Prostate gland (tissue), 2 donors: ENCODE data around the gene DAB1. TPM values are rescaled to one million over a fixed set of nuclear protein-coding genes. Genes with fewer than 3 reads are reported as not detected.
A peak's percentile ranks its signal among the peaks of the same experiment; 100 is the strongest.

Source experiments
- DNase-seq: peaks from one replicate; pipeline ENCODE4 v3.0.0-alpha.2; 2019; ENCODE audit warnings: low spot score
- H3K27ac ChIP-seq, 2 donors: fragments of 200-600 bp; sonication (generic); 2 replicates each; pipeline ENCODE4 v1.5.1; 2017 to 2019
- H3K27me3 ChIP-seq: fragments of 200-600 bp; sonication (generic); replicated peaks from 2 replicates; pipeline ENCODE4 v1.5.1; 2019; ENCODE audit not compliant: insufficient read depth
- H3K36me3 ChIP-seq, 2 donors: fragments of 200-600 bp; sonication (generic); 1 replicate in 1 of 2; 2 replicates in 1 of 2; pipeline versions ENCODE4 v1.5.1 to v1.8.1; 2017 to 2019
- H3K4me1 ChIP-seq: fragments of 200-600 bp; sonication (generic); replicated peaks from 2 replicates; pipeline ENCODE4 v1.5.1; 2019
- H3K4me3 ChIP-seq, 2 donors: fragments of 200-600 bp; sonication (generic); 2 replicates each; pipeline ENCODE4 v1.5.1; 2017 to 2019
- H3K9me3 ChIP-seq: fragments of 200-600 bp; sonication (generic); 2 replicates; pipeline ENCODE4 v1.5.1; 2017
- POLR2A ChIP-seq: fragments of 450-650 bp; IDR thresholded peaks from one replicate; pipeline ENCODE4 v1.6.1; 2016; ENCODE audit warnings: antibody characterized with exemption, mild to moderate bottlenecking
- POLR2AphosphoS5 ChIP-seq: sonication (generic); formaldehyde crosslinking; IDR thresholded peaks from one replicate; pipeline ENCODE4 v1.6.1; 2017; ENCODE audit warnings: antibody characterized with exemption
- WGBS: methylation state at CpG from one replicate; pipeline ENCODE4 v1.1.5; 2018; 5-methylcytosine and 5-hydroxymethylcytosine counted together
- intact Hi-C: fragments of 100-400 bp; cut with DNase I; formaldehyde crosslinking; loops from one replicate; pipeline ENCODE4 v1.14.2; 2022
- total RNA-seq, 2 donors: library from RNA; depleted of rRNA; stranded (reverse); fragments of >200 nt; gene quantifications; one replicate each; pipeline ENCODE4 v1.1.0, GENCODE V29; 2016
- TF ChIP-seq, protein P1 (sequence below), 4 experiments: fragments of 200-600 bp in 2 of 4; fragments of 450-650 bp in 2 of 4; sonication (generic) in 2 of 4; IDR thresholded peaks; 1 replicate in 3 of 4; 2 replicates in 1 of 4; pipeline ENCODE4 v1.5.1; 2016 to 2019; ENCODE audit warnings: antibody characterized with exemption in 4 of 4, mild to moderate bottlenecking in 2 of 4, moderate library complexity in 2 of 4

The DAB1 gene
- 1 to 10 TPM in 1 of 2 donors, under 1 TPM in 1; 0.64 to 3.6 TPM for total RNA-seq

DNA sequence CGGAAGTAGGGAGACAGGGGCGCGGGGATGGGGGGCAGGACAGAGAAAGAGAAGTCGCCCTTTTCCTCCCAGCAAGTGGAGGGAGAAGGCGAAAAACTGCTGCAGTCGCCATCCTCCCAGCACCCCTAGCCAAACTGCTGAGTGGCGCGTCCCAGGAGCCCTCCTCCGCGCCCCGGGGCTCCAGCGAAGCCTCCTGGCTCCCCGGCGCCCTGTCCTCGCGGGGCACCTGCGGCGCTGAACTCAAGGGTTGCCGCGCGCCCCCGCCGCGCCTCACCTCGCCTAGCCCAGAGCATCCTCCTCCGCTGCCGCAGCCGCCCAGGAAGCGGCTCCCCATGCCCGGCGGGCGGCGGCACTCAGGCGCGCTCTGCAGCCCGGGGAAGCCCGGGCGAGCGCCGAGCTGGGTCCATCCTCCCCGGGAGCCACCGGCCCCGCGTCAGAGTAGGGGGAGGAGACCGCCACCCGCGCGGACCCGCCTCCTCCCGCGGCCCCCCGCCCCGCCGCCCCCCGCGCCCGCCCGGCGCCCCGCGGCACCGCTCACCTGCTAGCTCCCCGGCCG is at the start of gene DAB1:
DAB1 (minus strand) TSS at position 405 of the 556 bp plus-strand sequence. CDS start 133,030 bp downstream, outside the sequence.
- intact Hi-C loops: loop anchor here (10.0 kb wide), 1 partner anchor 589 kb away; no protein-coding TSS in a partner anchor
- WGBS: under 1% methylated on average over 21 of the region's 64 CpGs
- no peaks in the 10 kb centered on the region for H3K36me3 ChIP-seq
- no peaks in the 10 kb centered on the region for H3K4me1 ChIP-seq
- peak within 1 kb of the TSS; percentile 20 to 29 for H3K4me3 ChIP-seq
- H3K27ac ChIP-seq: no peak within 1 kb of the TSS
- DNase-seq: no peak
- TF ChIP-seq, protein P1, sequence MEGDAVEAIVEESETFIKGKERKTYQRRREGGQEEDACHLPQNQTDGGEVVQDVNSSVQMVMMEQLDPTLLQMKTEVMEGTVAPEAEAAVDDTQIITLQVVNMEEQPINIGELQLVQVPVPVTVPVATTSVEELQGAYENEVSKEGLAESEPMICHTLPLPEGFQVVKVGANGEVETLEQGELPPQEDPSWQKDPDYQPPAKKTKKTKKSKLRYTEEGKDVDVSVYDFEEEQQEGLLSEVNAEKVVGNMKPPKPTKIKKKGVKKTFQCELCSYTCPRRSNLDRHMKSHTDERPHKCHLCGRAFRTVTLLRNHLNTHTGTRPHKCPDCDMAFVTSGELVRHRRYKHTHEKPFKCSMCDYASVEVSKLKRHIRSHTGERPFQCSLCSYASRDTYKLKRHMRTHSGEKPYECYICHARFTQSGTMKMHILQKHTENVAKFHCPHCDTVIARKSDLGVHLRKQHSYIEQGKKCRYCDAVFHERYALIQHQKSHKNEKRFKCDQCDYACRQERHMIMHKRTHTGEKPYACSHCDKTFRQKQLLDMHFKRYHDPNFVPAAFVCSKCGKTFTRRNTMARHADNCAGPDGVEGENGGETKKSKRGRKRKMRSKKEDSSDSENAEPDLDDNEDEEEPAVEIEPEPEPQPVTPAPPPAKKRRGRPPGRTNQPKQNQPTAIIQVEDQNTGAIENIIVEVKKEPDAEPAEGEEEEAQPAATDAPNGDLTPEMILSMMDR (IDR thresholded peaks at IDR 0.05): no peak
- no peak for TF ChIP-seq POLR2A
- no peak for TF ChIP-seq POLR2AphosphoS5
- peaks cover 20% of the 10 kb centered on the region for H3K27me3 ChIP-seq
- no peaks in the 10 kb centered on the region for H3K9me3 ChIP-seq

DNA sequence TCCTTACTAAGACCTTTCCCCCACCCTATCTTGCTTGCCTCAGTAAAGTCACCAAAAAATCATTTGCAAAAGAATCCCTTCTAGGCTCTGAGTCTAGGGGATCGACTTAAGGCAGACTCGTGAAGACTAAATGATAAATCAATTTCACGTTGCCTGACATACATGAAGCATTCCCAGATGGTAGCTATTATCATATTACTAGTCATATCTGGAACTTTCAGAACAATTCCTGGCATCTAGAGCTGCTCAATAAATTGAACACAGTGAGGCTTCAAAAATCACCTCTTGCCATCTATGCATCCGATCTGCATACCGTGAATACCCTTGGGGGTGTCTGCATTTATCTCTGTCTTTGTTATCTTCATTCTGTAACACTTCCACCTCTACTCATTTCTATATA is 49.6 kb upstream of the DAB1 start:
- no peak for DNase-seq
- Histone ChIP-seq H3K9me3 (no peaks in the 10 kb centered on the region), H3K4me1 (no peaks in the 10 kb centered on the region), H3K27ac (no peak overlapping the region), H3K36me3 (no peaks in the 10 kb centered on the region), H3K4me3 (no peak overlapping the region), H3K27me3 (no peaks in the 10 kb centered on the region)
- WGBS: 77% methylated on average over 5 of the region's 5 CpGs
- TF ChIP-seq POLR2A: no peak
- no peak for TF ChIP-seq POLR2AphosphoS5
- TF ChIP-seq, protein P1 (IDR thresholded peaks at IDR 0.05): no peak
- intact Hi-C loops: loop anchor here (2.0 kb wide), 1 partner anchor 41 kb away; no protein-coding TSS in a partner anchor

DNA sequence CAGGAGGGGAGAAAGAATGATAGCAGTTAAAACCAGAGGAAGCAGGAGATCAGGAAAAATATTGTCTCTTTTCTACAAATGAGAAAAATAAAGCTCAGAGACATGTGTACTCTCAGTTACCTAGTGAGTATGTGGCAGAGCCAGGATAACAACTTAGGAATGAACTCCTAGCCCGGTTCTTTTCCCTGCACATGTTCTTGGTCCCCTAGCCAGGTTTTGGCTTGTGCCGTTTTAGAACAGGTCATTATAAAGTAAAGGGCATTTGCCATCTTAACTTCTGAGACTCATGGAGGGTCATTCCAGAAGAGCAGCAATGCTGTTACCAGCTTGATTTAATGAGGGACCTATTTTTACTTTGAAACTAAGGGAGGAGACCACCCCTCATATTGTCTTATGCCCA is 48.1 kb upstream of the DAB1 start:
- 89% methylated on average over 2 of the region's 2 CpGs for WGBS
- Histone ChIP-seq H3K4me1 (no peaks in the 10 kb centered on the region), H3K36me3 (no peaks in the 10 kb centered on the region), H3K27ac (no peak overlapping the region), H3K27me3 (no peaks in the 10 kb centered on the region), H3K4me3 (no peak overlapping the region), H3K9me3 (no peaks in the 10 kb centered on the region)
- intact Hi-C loops: loop anchor here (2.0 kb wide), 1 partner anchor 43 kb away; no protein-coding TSS in a partner anchor
- no peak for TF ChIP-seq POLR2AphosphoS5
- TF ChIP-seq, protein P1 (IDR thresholded peaks at IDR 0.05): no peak
- no peak for TF ChIP-seq POLR2A
- DNase-seq: no peak

DNA sequence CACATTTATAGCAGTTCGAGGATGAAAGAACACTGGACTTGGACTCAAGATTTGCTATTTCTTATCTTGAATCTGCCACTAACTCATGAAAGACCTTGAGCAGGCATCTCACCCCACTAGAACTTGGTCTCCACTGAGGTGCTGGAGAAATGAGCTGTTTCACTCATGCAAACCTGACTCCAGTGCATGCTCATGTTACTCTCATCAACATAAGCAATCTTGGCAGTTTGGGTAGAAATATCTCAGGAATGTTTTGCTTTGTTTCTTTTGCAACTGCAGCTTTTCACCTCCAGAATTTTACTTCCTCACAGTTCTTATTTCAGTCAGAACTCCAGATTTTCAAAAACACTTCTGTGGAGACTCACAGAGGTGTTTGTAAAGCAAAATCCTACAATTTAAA is 46.2 kb upstream of the DAB1 start:
- no peak overlapping the region for H3K4me3 ChIP-seq
- no peaks in the 10 kb centered on the region for H3K36me3 ChIP-seq
- H3K4me1 ChIP-seq: no peaks in the 10 kb centered on the region
- TF ChIP-seq, protein P1 (IDR thresholded peaks at IDR 0.05): no peak
- TF ChIP-seq POLR2A: no peak
- TF ChIP-seq POLR2AphosphoS5: no peak
- intact Hi-C loops: no loop called here
- no peak for DNase-seq
- no peak overlapping the region for H3K27ac ChIP-seq
- H3K9me3 ChIP-seq: no peaks in the 10 kb centered on the region
- WGBS: 72% methylated on average over 1 of the region's 1 CpG
- no peaks in the 10 kb centered on the region for H3K27me3 ChIP-seq
